ENCODE data around the gene SERPINI1. TPM values are rescaled to one million over a fixed set of nuclear protein-coding genes. Genes with fewer than 3 reads are reported as not detected.

SERPINI1 gene
- total RNA-seq, 1 experiment from 2014 or later: 6.4 TPM

- Mint-ChIP-seq H3K27ac (no peak overlapping the region), H3K9me3 (no peaks in the 10 kb centered on the region), H3K4me3 (no peak overlapping the region), H3K27me3 (ENCODE audit: low read depth) (no peaks in the 10 kb centered on the region), H3K4me1 (peaks cover 5% of the 10 kb centered on the region; the same call in 1 of the 2 replicates), H3K36me3 (no peaks in the 10 kb centered on the region)
- POLR2A ChIA-PET: no interaction called here
- CTCF ChIA-PET: interaction anchor here (0.6 to 1.0 kb wide), 2 partner anchors 95 to 102 kb away, joined by 3 to 4 read pairs; no protein-coding TSS in a partner anchor
- ATAC-seq: no peak
- TF ChIP-seq ZBTB21 (CRISPR knock-in tag; IDR thresholded peaks at IDR 0.05; ENCODE audit: borderline replicate concordance) (no peak), ESRRA (CRISPR knock-in tag; IDR thresholded peaks at IDR 0.05; ENCODE audit: borderline replicate concordance) (no peak), ZNF138 (CRISPR knock-in tag; conservative IDR thresholded peaks at IDR 0.05) (no peak), ZNF425 (CRISPR knock-in tag; conservative IDR thresholded peaks at IDR 0.05) (no peak), FOXK1 (CRISPR knock-in tag; IDR thresholded peaks at IDR 0.05) (no peak)
- no peak for DNase-seq (ENCODE audit: low spot score)
Measured at GRCh38 chr3:167787440-167787839, 51.9 kb downstream of the SERPINI1 start.

DNA sequence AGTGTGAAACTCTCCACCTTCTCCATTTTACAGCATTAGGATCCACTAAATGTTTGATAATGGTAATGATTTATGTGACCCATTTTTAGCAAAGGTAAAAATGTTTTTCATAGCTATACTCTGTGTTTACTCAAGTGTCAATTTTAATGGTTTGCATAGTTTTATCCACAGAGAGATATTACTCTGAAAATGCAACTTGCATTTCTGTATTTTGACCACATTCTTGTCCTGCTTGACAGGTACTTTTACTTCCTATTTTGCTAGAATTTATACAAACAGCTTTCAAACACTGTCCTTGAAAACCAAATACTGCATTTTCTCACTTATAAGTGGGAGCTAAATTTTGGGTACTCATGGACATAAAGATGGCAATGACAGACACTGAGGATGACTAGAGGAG is 62.9 kb downstream of the SERPINI1 start:
- H3K36me3 Mint-ChIP-seq: no peaks in the 10 kb centered on the region
- H3K27ac Mint-ChIP-seq: no peak overlapping the region
- ChIA-PET POLR2A (no interaction called here), CTCF (no interaction called here)
- DNase-seq (ENCODE audit: low spot score): no peak
- TF ChIP-seq ERG (CRISPR knock-in tag; IDR thresholded peaks at IDR 0.05) (no peak), ARID4B (CRISPR knock-in tag; IDR thresholded peaks at IDR 0.05; ENCODE audit: borderline replicate concordance) (no peak), GABPB1 (CRISPR knock-in tag; IDR thresholded peaks at IDR 0.05) (no peak), SMAD3 (CRISPR knock-in tag; IDR thresholded peaks at IDR 0.05; ENCODE audit: borderline replicate concordance) (no peak), NFATC4 (CRISPR knock-in tag; IDR thresholded peaks at IDR 0.05) (no peak), ZNF317 (CRISPR knock-in tag; IDR thresholded peaks at IDR 0.05; ENCODE audit: borderline replicate concordance, low read depth) (no peak), ATF6 (CRISPR knock-in tag; IDR thresholded peaks at IDR 0.05) (no peak), ZNF671 (CRISPR knock-in tag; IDR thresholded peaks at IDR 0.05) (no peak), CREM (CRISPR knock-in tag; IDR thresholded peaks at IDR 0.05) (no peak), MAX (CRISPR knock-in tag; IDR thresholded peaks at IDR 0.05) (no peak), USF1 (CRISPR knock-in tag; IDR thresholded peaks at IDR 0.05) (no peak), IRF1 (CRISPR knock-in tag; IDR thresholded peaks at IDR 0.05) (no peak), E2F1 (CRISPR knock-in tag; IDR thresholded peaks at IDR 0.05) (no peak), FOXP1 (CRISPR knock-in tag; IDR thresholded peaks at IDR 0.05; ENCODE audit: borderline replicate concordance) (no peak)
- TF ChIP-seq, protein P1, sequence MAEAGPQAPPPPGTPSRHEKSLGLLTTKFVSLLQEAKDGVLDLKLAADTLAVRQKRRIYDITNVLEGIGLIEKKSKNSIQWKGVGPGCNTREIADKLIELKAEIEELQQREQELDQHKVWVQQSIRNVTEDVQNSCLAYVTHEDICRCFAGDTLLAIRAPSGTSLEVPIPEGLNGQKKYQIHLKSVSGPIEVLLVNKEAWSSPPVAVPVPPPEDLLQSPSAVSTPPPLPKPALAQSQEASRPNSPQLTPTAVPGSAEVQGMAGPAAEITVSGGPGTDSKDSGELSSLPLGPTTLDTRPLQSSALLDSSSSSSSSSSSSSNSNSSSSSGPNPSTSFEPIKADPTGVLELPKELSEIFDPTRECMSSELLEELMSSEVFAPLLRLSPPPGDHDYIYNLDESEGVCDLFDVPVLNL (CRISPR knock-in tag; IDR thresholded peaks at IDR 0.05; ENCODE audit: borderline replicate concordance, low read depth): no peak
- H3K4me1 Mint-ChIP-seq: no peaks in the 10 kb centered on the region
- no peaks in the 10 kb centered on the region for H3K27me3 Mint-ChIP-seq (ENCODE audit: low read depth)
- H3K9me3 Mint-ChIP-seq: no peaks in the 10 kb centered on the region
- no peak for ATAC-seq
- no peak overlapping the region for H3K4me3 Mint-ChIP-seq
